MG63 (cell line): ENCODE results near the gene FBLN1. TPM values are rescaled to one million over a fixed set of nuclear protein-coding genes. Genes with fewer than 3 reads are reported as not detected.
A peak's percentile ranks its signal among the peaks of the same experiment; 100 is the strongest.

Experiments
- DNase-seq: peaks from one replicate; pipeline ENCODE4 v3.0.0-alpha.2; 2020
- H3K27me3 ChIP-seq: fragments of 250-450 bp; sonication (Bioruptor Pico); 2 replicates; pipeline ENCODE4 v1.5.1; 2020; ENCODE audit warnings: mild to moderate bottlenecking, moderate library complexity
- H3K36me3 ChIP-seq: fragments of 250-450 bp; sonication (Bioruptor Pico); 2 replicates; pipeline ENCODE4 v1.5.1; 2020; ENCODE audit warnings: mild to moderate bottlenecking, moderate library complexity
- H3K4me3 ChIP-seq: fragments of 250-450 bp; sonication (Bioruptor Pico); 2 replicates; pipeline ENCODE4 v1.5.1; 2020; ENCODE audit warnings: mild to moderate bottlenecking, moderate library complexity
- H3K9me3 ChIP-seq: fragments of 250-450 bp; sonication (Bioruptor Pico); 2 replicates; pipeline ENCODE4 v1.5.1; 2020; ENCODE audit warnings: mild to moderate bottlenecking, moderate library complexity
- total RNA-seq: library from RNA; depleted of rRNA; stranded (reverse); fragments of >200 nt; shearing (Covaris generic); gene quantifications from 2 replicates; pipeline ENCODE4 v1.2.3, GENCODE V29; 2014; ENCODE audit warnings: low replicate concordance

The FBLN1 gene
- total RNA-seq, 1 experiment from 2014 or later = 42.9 TPM

GRCh38 chr22:45473626-45474237 is 29.0 kb upstream of the FBLN1 start:
- Histone ChIP-seq H3K27me3 (no peaks in the 10 kb centered on the region), H3K4me3 (no peak overlapping the region), H3K9me3 (no peaks in the 10 kb centered on the region), H3K36me3 (no peaks in the 10 kb centered on the region)
- DNase-seq = no peak

- no peak for DNase-seq
- Histone ChIP-seq H3K36me3 (no peaks in the 10 kb centered on the region), H3K9me3 (no peaks in the 10 kb centered on the region)
Observed at GRCh38 chr22:45475063-45475747, 27.5 kb upstream of the FBLN1 start.

GRCh38 chr22:45475851-45476514 is 26.7 kb upstream of the FBLN1 start:
- DNase-seq = no peak
- Histone ChIP-seq H3K9me3 (no peaks in the 10 kb centered on the region), H3K27me3 (no peaks in the 10 kb centered on the region), H3K36me3 (no peaks in the 10 kb centered on the region), H3K4me3 (no peak overlapping the region)

More at GRCh38 chr22:45475063-45475747, 27.5 kb upstream of the FBLN1 start:
- no peaks in the 10 kb centered on the region for H3K27me3 ChIP-seq
- H3K4me3 ChIP-seq = no peak overlapping the region

- Histone ChIP-seq H3K36me3 (no peaks in the 10 kb centered on the region), H3K4me3 (no peak overlapping the region), H3K9me3 (no peaks in the 10 kb centered on the region), H3K27me3 (no peaks in the 10 kb centered on the region)
- DNase-seq = no peak
Observed at GRCh38 chr22:45476814-45477213, 25.9 kb upstream of the FBLN1 start.

- no peak for DNase-seq
- no peaks in the 10 kb centered on the region for H3K27me3 ChIP-seq
- no peaks in the 10 kb centered on the region for H3K9me3 ChIP-seq
- no peak overlapping the region for H3K4me3 ChIP-seq
- no peaks in the 10 kb centered on the region for H3K36me3 ChIP-seq
Observed at GRCh38 chr22:45477366-45478107, 25.1 kb upstream of the FBLN1 start.

- H3K36me3 ChIP-seq = no peaks in the 10 kb centered on the region
- no peaks in the 10 kb centered on the region for H3K9me3 ChIP-seq
- H3K4me3 ChIP-seq = no peak overlapping the region
- no peaks in the 10 kb centered on the region for H3K27me3 ChIP-seq
- DNase-seq = peak; percentile 80
Observed at GRCh38 chr22:45478108-45478771, 24.4 kb upstream of the FBLN1 start.

GRCh38 chr22:45480717-45481116 is 22.0 kb upstream of the FBLN1 start:
- Histone ChIP-seq H3K27me3 (no peaks in the 10 kb centered on the region), H3K9me3 (no peaks in the 10 kb centered on the region), H3K4me3 (no peak overlapping the region), H3K36me3 (no peaks in the 10 kb centered on the region)
- no peak for DNase-seq

- H3K27me3 ChIP-seq = no peaks in the 10 kb centered on the region
- no peaks in the 10 kb centered on the region for H3K36me3 ChIP-seq
- H3K9me3 ChIP-seq = no peaks in the 10 kb centered on the region
- no peak for DNase-seq
- H3K4me3 ChIP-seq = no peak overlapping the region
Observed at GRCh38 chr22:45481661-45482060, 21.0 kb upstream of the FBLN1 start.

- no peaks in the 10 kb centered on the region for H3K27me3 ChIP-seq
- DNase-seq = no peak
- no peaks in the 10 kb centered on the region for H3K9me3 ChIP-seq
- no peak overlapping the region for H3K4me3 ChIP-seq
- no peaks in the 10 kb centered on the region for H3K36me3 ChIP-seq
Observed at GRCh38 chr22:45482169-45482568, 20.5 kb upstream of the FBLN1 start.

- Histone ChIP-seq H3K9me3 (peaks cover 5% of the 10 kb centered on the region; the same call in 1 of the 2 replicates), H3K36me3 (no peaks in the 10 kb centered on the region), H3K27me3 (no peaks in the 10 kb centered on the region), H3K4me3 (no peak overlapping the region)
- DNase-seq = no peak
Observed at GRCh38 chr22:45483319-45483718, 19.4 kb upstream of the FBLN1 start.

GRCh38 chr22:45483918-45484499 is 18.7 kb upstream of the FBLN1 start:
- H3K36me3 ChIP-seq = no peaks in the 10 kb centered on the region
- H3K4me3 ChIP-seq = no peak overlapping the region
- H3K9me3 ChIP-seq = peaks cover 10% of the 10 kb centered on the region; the same call in 1 of the 2 replicates
- no peak for DNase-seq
- no peaks in the 10 kb centered on the region for H3K27me3 ChIP-seq

GRCh38 chr22:45484742-45485141 is 17.9 kb upstream of the FBLN1 start:
- Histone ChIP-seq H3K9me3 (peaks cover 10% of the 10 kb centered on the region; the same call in 1 of the 2 replicates), H3K4me3 (no peak overlapping the region), H3K36me3 (no peaks in the 10 kb centered on the region), H3K27me3 (no peaks in the 10 kb centered on the region)
- DNase-seq = no peak

GRCh38 chr22:45485261-45485660 is 17.4 kb upstream of the FBLN1 start:
- no peaks in the 10 kb centered on the region for H3K36me3 ChIP-seq
- no peak for DNase-seq
- no peak overlapping the region for H3K4me3 ChIP-seq
- no peaks in the 10 kb centered on the region for H3K27me3 ChIP-seq
- H3K9me3 ChIP-seq = peaks cover 11% of the 10 kb centered on the region; the same call in 1 of the 2 replicates

- Histone ChIP-seq H3K9me3 (peaks cover 11% of the 10 kb centered on the region; the same call in 1 of the 2 replicates), H3K36me3 (no peaks in the 10 kb centered on the region)
Observed at GRCh38 chr22:45488764-45489370, 13.8 kb upstream of the FBLN1 start.

GRCh38 chr22:45490836-45491235 is 11.8 kb upstream of the FBLN1 start:
- Histone ChIP-seq H3K9me3 (peaks cover 11% of the 10 kb centered on the region; the same call in 1 of the 2 replicates), H3K36me3 (no peaks in the 10 kb centered on the region), H3K27me3 (no peaks in the 10 kb centered on the region), H3K4me3 (no peak overlapping the region)
- DNase-seq = no peak

More at GRCh38 chr22:45488764-45489370, 13.8 kb upstream of the FBLN1 start:
- Histone ChIP-seq H3K27me3 (no peaks in the 10 kb centered on the region), H3K4me3 (no peak overlapping the region)
- DNase-seq = no peak

- Histone ChIP-seq H3K4me3 (no peak overlapping the region), H3K27me3 (no peaks in the 10 kb centered on the region), H3K9me3 (peaks cover 11% of the 10 kb centered on the region; the same call in 1 of the 2 replicates), H3K36me3 (no peaks in the 10 kb centered on the region)
- no peak for DNase-seq
Observed at GRCh38 chr22:45491841-45492240, 10.8 kb upstream of the FBLN1 start.
